ENCODE measurements around the gene ALX4. TPM values are rescaled to one million over a fixed set of nuclear protein-coding genes. Genes with fewer than 3 reads are reported as not detected.

ALX4 gene
- total RNA-seq, 2 experiments from 2014 or later = not detected

GRCh38 chr11:44263738-44264437 is 46.1 kb downstream of the ALX4 start:
- no peak overlapping the region for H3K4me3 ChIP-seq (ENCODE audit: low read length)
- TF ChIP-seq CTCF (IDR thresholded peaks at IDR 0.05) = no peak
- H3K9me3 ChIP-seq (ENCODE audit: control insufficient read depth in 1 of 2, insufficient read depth in 1 of 2, low read length in 2 of 2) = peaks cover 0 to 8% of the 10 kb centered on the region in 2 experiments
- no peak overlapping the region for H3K27ac ChIP-seq (ENCODE audit: low read depth in 1 of 2, low read length in 2 of 2)
- peaks cover 6% of the 10 kb centered on the region for H3K4me1 ChIP-seq (ENCODE audit: insufficient read depth, low read length)
- H3K36me3 ChIP-seq (ENCODE audit: insufficient read depth, low read length) = no peaks in the 10 kb centered on the region
- no peak for ATAC-seq (ENCODE audit: poor library complexity)
- Mint-ChIP-seq H3K9me3 (no peaks in the 10 kb centered on the region), H3K4me3 (no peak overlapping the region), H3K36me3 (ENCODE audit: low read depth) (no peaks in the 10 kb centered on the region), H3K4me1 (ENCODE audit: low read depth) (no peaks in the 10 kb centered on the region), H3K27me3 (no peaks in the 10 kb centered on the region), H3K27ac (no peak overlapping the region)
- DNase-seq = no peak
- intact Hi-C loops (cut with DNase I, micrococcal nuclease) = no loop called here
- ChIA-PET POLR2A (no interaction called here), CTCF (no interaction called here)
- no peaks in the 10 kb centered on the region for H3K27me3 ChIP-seq (ENCODE audit: control insufficient read depth in 1 of 2, insufficient read depth in 2 of 2, low read length in 2 of 2)

DNA sequence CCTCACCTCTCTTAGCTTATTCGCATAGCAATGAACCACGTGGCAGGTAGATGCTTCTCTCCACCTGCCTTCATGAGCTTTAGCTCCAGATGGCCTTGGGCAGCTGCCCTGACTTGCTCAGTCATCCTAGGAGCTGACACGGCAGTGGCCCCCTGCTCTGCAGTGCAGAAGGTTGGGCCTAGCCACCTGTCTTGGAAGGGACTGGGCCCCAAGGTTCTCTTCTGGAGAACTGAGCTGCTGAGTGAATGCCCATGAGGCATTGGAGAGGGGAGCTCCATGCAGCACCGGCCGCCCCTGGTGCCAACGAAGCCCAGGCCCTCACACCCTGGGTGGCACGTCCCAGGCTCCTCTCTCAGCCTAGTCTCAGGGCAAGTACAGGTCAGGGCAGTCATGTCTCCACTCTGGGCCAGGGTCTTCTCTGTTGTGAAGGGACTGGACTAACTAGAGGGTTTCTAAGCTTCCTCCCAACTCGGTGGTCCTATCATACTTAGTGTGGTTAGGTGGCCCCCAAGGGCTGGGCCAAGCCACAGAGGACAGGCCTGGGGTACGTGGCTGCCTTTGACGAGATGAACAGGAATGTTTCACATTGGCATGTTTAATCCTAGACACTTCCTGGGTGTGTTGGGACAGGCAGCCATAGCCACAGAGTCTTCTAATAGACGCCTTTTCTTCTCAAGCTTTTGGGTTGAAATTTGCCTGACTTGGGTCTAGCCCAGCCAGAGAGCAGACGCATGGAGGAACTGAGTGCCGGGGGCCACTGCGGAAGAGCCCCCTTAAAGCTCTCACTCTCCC is 47.9 kb downstream of the ALX4 start:
- H3K27ac ChIP-seq (ENCODE audit: low read depth in 1 of 2, low read length in 2 of 2) = no peak overlapping the region
- no peak overlapping the region for H3K4me3 Mint-ChIP-seq
- no peaks in the 10 kb centered on the region for H3K9me3 Mint-ChIP-seq
- H3K4me1 ChIP-seq (ENCODE audit: insufficient read depth, low read length) = peaks cover 19% of the 10 kb centered on the region
- H3K36me3 Mint-ChIP-seq (ENCODE audit: low read depth) = no peaks in the 10 kb centered on the region
- H3K4me3 ChIP-seq (ENCODE audit: low read length) = no peak overlapping the region
- no peak overlapping the region for H3K27ac Mint-ChIP-seq
- POLR2A ChIA-PET = no interaction called here
- peaks cover 0 to 8% of the 10 kb centered on the region in 2 experiments for H3K9me3 ChIP-seq (ENCODE audit: control insufficient read depth in 1 of 2, insufficient read depth in 1 of 2, low read length in 2 of 2)
- no peaks in the 10 kb centered on the region for H3K27me3 Mint-ChIP-seq
- intact Hi-C loops (cut with DNase I, micrococcal nuclease) = no loop called here
- no peak for TF ChIP-seq CTCF (IDR thresholded peaks at IDR 0.05)
- CTCF ChIA-PET = no interaction called here
- ATAC-seq (ENCODE audit: poor library complexity) = no peak
- peaks cover 9% of the 10 kb centered on the region for H3K4me1 Mint-ChIP-seq (ENCODE audit: low read depth)
- H3K36me3 ChIP-seq (ENCODE audit: insufficient read depth, low read length) = no peaks in the 10 kb centered on the region
- no peaks in the 10 kb centered on the region for H3K27me3 ChIP-seq (ENCODE audit: control insufficient read depth in 1 of 2, insufficient read depth in 2 of 2, low read length in 2 of 2)
- DNase-seq = no peak

GRCh38 chr11:44260081-44260480 is 49.9 kb downstream of the ALX4 start:
- Mint-ChIP-seq H3K27me3 (no peaks in the 10 kb centered on the region), H3K36me3 (ENCODE audit: low read depth) (no peaks in the 10 kb centered on the region), H3K4me1 (ENCODE audit: low read depth) (peaks cover 11% of the 10 kb centered on the region), H3K9me3 (no peaks in the 10 kb centered on the region), H3K4me3 (no peak overlapping the region), H3K27ac (no peak overlapping the region)
- Histone ChIP-seq H3K27ac (ENCODE audit: low read depth in 1 of 2, low read length in 2 of 2) (no peak overlapping the region), H3K36me3 (ENCODE audit: insufficient read depth, low read length) (no peaks in the 10 kb centered on the region), H3K4me1 (ENCODE audit: insufficient read depth, low read length) (peaks cover 26% of the 10 kb centered on the region), H3K27me3 (ENCODE audit: control insufficient read depth in 1 of 2, insufficient read depth in 2 of 2, low read length in 2 of 2) (no peaks in the 10 kb centered on the region), H3K9me3 (ENCODE audit: control insufficient read depth in 1 of 2, insufficient read depth in 1 of 2, low read length in 2 of 2) (peaks cover 0 to 7% of the 10 kb centered on the region in 2 experiments), H3K4me3 (ENCODE audit: low read length) (no peak overlapping the region)
- ChIA-PET POLR2A (no interaction called here), CTCF (no interaction called here)
- ATAC-seq (ENCODE audit: poor library complexity) (no peak), DNase-seq (no peak)
- no peak for TF ChIP-seq CTCF (IDR thresholded peaks at IDR 0.05)
- intact Hi-C loops (cut with DNase I, micrococcal nuclease) = no loop called here

All from CD4-positive, alpha-beta T cell (primary cell).